ENCODE measurements around the gene CBX8.
"Not testable (repeated sequence)": the region's sequence is repeated elsewhere in the genome, so short reads cannot be mapped to it uniquely, and the experiment has no call there.

Gene CBX8

DNA sequence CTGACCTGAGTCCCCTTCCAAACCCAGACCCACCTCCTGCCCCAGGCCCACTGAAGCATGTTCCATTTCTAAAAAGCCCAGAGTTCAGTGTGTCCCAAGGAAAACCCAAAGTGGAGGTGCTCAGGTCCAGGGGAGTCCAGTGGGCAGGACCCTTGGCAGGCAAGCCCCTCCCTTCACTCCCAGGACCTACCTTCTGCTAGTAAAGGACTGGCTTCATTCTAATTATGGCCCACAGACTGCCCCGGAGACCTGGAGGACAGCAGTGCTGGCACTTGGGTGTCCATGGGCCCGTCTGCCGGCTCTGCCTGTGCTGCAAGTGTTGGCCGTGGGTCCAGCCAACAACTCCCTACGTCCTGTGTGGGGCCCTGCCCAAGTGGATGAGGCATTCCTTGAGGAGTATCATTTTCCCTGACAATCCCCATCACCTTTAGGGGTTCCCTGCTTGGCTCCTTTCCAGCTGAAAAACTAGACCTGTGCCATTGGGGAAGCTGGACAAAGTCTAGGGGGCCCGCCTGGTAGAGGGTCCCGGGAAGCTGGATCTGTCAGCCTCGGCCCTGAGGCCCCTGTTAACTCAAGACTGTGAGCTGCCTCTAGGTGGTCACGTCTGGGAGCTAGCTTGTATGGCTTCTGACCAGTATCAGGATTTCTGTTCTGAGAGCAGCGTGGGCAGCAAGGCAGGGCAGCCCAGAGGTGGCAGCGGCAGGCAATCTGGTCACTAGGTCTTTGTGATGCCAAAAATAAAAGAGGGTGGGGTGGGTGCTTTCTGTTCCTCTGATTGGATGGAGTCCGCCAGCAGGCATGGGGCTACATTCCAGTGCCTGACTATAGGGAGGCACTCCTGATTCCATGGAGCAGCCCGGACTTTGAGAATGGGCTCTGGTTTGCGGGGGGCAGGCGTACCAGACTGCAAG, 10.7 kb downstream of the CBX8 start:
- no peak overlapping the region for H3K4me3 ChIP-seq
- no peak overlapping the region for H3K27ac ChIP-seq

DNA sequence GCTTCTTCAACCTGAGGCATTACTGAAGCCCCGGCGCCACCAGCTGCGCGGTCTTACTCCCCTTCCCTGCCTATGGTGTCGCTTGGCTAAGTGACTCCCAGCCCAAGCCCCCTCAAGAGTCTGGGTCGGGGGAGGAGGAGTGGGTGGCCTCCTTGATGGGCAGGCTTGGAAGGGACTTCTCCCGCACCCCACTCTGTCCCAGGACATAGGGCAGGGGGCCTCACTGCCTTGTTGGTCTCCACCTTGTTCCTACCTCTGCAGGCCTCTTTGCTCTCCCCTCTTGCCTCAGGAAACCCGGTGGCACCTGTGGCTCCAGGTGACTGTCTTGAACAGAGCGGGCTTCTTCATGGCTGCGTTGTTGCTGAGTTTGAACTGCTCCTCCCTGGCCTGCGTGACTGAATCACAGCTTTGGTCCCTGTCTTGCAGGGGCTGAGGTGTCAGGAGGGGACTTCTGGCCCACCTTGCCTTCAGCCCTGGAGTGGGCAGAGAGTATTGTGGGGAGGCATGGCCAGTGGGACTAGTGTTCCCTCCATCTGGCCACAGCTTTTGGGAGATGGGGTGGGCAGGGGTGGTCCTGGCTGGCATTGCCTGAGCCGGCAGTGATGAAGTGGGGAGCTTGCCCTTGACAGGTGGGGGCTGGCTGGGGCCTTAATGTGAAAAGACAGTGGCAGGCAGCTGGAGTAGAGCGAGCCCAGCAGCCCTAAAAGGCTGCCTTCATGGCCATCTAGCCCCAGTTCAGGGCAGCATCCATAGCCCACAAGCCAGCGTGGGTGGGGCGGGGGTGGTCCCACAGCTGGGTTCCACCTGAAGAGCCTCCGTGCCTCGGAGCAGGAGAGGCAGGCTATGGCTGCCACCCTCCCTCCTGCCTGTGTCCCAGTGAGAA, 11.6 kb downstream of the CBX8 start:
- H3K27ac ChIP-seq, result no peak overlapping the region
- H3K4me3 ChIP-seq, result no peak overlapping the region

DNA sequence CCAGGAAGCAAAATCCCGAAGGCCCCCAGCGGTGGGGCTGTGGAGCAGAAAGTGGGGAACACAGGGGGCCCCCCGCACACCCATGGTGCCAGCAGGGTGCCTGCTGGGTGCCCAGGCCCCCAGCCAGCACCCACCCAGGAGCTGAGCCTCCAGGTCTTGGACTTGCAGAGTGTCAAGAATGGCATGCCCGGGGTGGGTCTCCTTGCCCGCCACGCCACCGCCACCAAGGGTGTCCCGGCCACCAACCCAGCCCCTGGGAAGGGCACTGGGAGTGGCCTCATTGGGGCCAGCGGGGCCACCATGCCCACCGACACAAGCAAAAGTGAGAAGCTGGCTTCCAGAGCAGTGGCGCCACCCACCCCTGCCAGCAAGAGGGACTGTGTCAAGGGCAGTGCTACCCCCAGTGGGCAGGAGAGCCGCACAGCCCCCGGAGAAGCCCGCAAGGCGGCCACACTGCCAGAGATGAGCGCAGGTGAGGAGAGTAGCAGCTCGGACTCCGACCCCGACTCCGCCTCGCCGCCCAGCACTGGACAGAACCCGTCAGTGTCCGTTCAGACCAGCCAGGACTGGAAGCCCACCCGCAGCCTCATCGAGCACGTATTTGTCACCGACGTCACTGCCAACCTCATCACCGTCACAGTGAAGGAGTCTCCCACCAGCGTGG, 12.4 kb downstream of the CBX8 start:
- Histone ChIP-seq H3K27ac (no peak overlapping the region), H3K4me3 (no peak overlapping the region)

DNA sequence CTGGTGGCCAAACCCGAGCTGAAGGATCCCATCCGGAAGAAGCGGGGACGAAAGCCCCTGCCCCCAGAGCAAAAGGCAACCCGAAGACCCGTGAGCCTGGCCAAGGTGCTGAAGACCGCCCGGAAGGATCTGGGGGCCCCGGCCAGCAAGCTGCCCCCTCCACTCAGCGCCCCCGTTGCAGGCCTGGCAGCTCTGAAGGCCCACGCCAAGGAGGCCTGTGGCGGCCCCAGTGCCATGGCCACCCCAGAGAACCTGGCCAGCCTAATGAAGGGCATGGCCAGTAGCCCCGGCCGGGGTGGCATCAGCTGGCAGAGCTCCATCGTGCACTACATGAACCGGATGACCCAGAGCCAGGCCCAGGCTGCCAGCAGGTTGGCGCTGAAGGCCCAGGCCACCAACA, 13.0 kb downstream of the CBX8 start:
- no peak overlapping the region for H3K27ac ChIP-seq
- H3K4me3 ChIP-seq, result no peak overlapping the region

DNA sequence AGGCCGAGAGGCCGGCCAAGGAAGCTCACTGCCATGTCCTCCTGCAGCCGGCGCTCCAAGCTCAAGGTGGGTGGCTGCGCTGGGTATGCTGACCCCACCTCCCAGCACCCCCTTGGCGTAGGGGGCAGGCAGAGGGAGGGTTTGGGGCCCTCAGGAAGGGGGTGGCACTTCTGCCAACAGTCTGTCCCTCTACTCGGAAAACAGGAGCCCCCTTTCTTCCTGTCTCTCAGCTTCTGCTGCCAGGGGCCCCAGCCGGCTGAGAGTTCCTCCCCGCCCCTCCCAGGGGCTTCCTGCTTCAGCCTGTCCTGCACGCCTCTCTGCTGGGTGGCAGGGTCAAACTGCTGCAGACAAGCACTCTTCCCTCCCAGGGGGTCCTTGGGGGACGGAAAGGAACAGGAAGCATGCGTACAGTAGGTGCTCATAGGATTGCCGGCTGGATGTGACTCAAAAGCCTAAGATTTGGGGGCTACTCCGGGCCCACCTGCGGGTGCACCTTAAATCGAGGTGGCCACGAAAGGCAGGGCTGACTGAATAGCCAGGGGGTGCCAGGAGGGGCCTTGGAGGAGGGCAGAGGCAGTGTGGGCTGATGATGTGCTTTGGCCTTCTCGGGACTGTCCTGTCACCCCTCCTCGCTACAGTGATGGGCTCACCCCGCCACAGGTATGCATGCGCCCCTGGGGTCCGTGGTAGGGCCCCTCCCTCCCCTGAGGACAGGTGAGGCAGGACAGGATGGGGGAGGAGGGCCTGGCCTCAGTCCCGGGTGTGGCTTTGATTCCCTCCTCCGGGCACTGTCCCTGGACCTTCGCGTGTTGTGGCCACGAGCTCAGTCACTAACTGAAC, 14.9 kb downstream of the CBX8 start:
- no peak overlapping the region for H3K27ac ChIP-seq
- no peak overlapping the region for H3K4me3 ChIP-seq

DNA sequence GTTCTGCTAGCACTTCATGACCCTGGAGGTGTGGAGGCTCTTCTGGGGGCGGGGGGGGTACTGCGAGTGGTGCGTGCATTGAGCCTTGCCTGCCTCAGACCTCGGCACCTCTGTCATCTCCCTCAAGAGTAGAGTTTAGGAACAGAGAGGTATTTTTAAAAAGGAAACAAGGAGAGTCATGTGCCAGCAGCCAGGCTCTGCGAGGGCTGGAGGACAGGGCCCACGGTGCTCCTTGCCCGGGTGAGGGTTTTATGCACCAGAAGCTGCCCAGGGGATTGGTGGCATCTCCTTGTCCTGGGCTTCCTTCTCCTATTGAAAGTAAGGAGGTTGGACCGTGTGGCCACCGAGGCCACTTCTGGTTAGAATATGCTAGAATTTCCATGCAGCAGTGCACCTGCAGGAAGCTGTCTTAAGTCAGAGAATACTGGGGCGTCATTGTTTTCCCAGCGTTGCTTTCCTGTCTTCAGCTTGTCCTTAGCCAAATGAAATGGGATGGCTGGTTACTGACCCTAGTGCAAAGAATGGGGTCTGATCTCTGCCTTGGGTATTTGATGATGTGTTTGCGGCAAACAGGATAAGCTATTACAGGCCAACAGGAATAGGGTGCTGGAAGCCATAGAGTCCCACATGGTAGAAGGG, 15.7 kb downstream of the CBX8 start:
- no peak overlapping the region for H3K27ac ChIP-seq
- H3K4me3 ChIP-seq, result no peak overlapping the region

DNA sequence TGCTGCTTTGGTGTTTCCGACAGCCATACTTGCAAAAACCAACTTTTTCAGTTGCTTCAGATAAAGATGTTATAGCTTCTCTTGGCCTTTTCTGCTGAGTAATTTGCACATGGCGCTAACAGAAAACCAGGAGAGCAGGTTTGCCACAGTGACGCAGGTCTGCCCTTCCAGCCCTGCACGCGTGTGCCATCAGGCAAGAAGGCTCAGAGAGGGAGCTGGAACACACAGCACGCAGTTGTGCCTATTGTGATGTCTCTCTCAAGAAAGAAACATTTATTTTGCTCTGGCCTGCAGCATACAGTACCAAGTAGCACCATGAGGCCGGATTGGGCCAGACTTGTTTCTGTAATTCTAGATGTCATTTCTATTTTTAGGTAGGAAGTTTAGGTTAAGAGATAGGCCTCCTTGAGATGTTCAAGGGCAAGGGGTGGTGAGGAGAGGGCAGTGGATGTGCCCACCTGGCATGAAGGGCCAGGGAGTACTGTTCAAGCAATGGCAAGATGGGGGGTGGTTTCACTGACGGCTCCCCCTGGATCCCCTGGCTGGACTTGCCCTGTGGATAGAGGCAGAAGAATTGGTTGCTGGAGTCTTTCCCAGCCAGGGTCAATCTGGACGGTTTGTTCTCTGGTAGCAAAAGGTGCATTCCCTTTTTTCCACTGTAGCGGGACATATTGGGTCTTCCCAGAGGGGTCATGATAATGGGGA, 17.1 kb downstream of the CBX8 start:
- H3K27ac ChIP-seq, result no peak overlapping the region
- no peak overlapping the region for H3K4me3 ChIP-seq

DNA sequence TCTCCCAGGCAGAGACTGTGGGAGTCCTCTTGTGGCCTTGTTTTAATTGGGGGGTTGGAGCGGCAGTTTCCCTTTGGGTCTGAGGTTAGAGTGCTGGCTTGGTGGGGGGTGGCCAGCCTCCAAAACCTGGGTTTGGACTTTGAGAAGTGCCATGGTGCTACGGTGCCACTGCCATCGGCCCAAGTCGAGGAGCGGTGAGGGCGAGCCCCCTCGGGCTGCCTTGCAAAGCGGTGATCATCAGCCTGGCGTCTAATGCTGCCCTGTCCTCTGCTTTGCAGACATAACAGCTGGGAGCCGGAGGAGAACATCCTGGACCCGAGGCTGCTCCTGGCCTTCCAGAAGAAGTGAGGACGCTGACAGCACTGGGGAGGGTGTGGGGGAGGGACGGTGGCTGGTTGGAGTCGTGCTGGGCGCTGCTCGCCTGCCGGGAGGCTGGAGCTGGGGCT, 17.8 kb downstream of the CBX8 start:
- peak overlapping the region in 4 of 21 experiments; percentile 4 to 64 (median 38) for H3K27ac ChIP-seq
- peak overlapping the region; percentile 60 to 83 (median 74) for H3K4me3 ChIP-seq

DNA sequence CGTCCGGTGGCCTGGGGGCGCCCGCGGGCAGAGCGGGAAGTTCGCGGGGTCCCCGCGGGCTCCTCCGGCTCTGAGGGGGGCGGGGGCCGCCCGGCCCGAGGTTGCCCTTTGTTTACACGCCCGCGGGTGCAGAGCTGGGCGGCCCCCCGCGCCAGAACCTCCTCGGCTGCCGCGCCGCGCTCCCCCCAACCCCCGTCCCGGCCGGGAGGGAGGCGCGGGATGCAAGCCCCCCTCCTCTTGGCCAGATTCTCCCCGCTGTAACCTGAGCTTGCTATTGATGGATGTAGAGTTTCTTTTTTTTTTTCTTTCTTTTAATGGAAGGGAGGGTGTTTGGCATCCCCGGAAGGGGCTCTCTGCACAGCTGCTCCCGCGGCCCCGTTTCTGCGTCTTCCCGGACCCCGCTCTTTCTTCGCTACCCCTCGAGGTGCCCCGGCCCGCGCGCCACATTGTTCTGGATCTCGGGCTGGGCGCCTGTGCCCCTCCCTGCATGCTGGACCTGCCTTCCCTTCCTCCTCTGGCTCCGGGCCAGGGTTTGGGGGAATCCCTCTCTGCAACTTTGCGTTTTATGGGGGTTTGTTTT, 18.3 kb downstream of the CBX8 start:
- Histone ChIP-seq H3K4me3 (peak overlapping the region; percentile 60 to 83 (median 74)), H3K27ac (peak overlapping the region in 11 of 21 experiments; percentile 4 to 71 (median 43))

DNA sequence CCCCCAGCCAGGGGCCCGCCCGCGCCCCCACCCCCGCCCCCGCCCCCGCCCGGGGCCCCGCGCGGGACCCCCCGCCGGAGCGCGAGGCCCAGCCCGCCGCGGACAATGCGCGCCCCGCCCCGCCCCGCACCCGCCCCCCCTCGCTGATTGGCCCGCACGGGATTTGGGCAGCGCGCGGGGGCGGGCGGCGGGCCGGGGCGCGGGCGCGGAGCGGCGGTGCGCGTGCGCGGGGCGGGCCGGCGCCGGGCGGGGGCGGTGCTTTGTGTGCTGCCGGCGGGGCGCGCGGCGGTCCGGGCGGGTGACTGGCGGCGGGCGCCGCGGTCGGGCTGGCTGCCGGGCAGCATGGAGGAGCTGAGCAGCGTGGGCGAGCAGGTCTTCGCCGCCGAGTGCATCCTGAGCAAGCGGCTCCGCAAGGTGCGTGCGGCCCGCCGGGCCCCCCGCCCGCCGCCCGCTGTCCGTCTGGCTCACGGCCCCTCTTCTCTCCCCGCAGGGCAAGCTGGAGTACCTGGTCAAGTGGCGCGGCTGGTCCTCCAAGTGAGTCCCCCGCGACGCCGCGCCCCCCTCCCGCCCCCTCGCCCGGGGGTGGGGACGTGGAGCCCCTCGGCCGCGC, 18.9 kb downstream of the CBX8 start, which contains the start of gene CBX2:
Gene CBX2, plus strand, starts transcription at position 255 of the 610 bp plus-strand sequence. Its CDS starts 88 bp downstream, at position 343.
- Histone ChIP-seq H3K4me3 (peak within 1 kb of the TSS; percentile 60 to 83 (median 74)), H3K27ac (peak within 1 kb of the TSS in 17 of 21 experiments; percentile 16 to 71 (median 52))

DNA sequence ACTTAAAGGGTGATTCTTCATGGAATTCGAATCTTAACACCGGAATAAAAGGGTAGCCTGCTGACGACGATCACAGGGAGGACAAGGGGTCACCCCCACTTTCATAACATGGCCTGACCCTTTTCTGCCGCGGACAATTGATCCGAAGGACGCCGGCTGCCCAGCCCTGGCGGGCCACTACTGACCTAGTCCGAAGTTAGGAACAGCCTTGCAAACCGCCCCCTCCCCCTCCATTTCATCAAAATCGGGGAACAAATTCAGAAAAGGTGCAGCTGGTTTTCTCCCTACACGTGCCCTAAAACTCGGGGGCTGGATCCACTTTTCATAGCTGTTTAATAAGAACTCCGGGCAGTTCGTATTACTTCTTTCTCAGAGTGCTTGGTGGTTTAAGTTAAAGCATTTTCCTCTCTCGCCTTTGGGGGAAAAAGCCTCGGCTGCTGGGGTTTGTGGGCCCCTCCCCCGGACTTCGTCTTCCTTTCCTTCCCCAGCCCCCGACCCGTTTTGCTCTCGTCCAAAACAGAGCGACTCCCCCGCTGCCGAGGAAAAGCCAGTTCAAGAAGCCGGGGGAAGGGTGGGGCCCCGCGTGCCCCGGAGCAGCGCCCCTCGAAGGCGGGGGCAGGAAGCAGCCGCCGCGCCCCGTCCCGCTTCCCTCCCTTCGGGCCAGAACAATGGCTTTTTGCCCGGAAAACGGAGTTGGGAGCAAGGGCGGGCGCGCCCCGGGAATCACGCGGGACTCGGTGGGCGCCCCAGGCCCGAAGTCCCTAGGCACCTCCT, 19.6 kb downstream of the CBX8 start:
- Histone ChIP-seq H3K27ac (peak overlapping the region in 14 of 21 experiments; percentile 30 to 71 (median 55)), H3K4me3 (peak overlapping the region; percentile 37 to 75 (median 45))

DNA sequence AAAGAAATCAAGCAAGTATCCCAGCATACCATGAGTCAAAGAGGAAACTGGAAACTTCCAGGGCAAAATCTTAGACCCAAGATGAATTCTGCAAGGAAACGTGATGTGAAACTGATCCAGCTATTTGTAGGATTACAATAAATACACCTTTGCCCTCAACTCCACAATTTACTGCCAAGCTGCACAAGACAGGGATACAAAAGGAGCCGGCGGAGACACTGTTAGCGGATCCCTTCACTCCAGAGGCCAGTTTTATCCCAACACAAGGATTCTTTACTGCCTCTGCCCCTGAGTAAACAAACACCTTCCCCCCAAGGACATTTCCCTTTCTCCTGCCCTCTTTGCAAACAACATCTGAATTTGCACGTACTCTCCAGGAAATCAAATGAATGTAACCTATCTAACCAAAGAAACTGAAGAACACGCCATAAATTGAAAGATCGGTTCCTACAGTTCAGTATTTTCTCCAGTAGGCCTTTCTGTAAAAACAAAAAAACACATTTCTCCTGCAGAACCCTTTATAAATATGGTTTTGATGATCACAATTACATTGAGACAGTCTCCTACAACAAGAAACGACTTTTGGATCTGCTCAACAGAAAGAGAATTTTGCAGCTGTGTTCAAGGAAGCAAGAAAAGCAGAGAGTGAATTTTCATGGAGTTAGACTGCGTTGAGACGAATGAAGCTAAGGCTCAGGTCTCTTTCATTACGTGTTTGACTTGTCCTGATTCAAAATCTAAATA, 20.3 kb downstream of the CBX8 start:
- Histone ChIP-seq H3K27ac (peak overlapping the region in 5 of 21 experiments; percentile 42 to 71 (median 58)), H3K4me3 (no peak overlapping the region)

DNA sequence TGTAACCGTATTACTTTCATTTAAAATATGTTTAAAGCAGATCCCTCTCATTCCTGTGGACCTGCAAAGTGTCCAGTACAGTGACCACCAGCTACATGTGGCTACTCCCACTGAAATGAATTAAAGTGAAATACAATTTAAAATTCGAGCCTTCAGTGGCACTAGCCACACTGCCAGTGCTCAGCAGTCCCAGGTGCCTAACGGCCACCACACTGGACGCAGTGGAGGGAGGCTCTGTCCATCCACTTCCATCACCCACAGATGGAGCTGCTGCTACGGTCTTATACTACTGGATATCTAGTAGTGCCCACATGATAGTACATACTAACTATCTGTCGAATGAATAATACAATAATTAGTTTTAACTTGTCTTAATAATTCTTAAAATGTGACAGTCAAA, 21.2 kb downstream of the CBX8 start:
- H3K4me3 ChIP-seq, result no peak overlapping the region
- no peak overlapping the region for H3K27ac ChIP-seq

DNA sequence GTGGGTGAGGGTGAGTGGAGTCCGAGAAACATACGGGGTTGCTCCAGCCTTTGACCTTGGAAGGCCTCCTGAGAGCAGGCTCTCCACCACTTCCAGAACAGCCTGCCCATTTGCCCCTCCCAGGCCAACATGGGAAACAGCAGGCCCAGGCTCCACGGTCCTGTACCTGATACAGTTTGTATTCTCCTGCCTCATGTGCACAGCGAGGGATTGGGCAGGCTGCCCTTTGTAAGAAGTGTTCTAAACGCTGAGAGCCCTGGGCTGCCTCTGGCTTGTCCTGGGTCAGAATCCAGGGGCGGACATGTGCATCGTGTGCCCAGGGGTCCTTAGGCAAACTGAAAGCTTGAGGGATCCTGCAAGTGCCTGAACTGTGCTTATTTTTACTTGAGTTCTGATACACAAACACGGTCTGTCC, 22.3 kb downstream of the CBX8 start:
- H3K4me3 ChIP-seq, result no peak overlapping the region
- no peak overlapping the region for H3K27ac ChIP-seq

DNA sequence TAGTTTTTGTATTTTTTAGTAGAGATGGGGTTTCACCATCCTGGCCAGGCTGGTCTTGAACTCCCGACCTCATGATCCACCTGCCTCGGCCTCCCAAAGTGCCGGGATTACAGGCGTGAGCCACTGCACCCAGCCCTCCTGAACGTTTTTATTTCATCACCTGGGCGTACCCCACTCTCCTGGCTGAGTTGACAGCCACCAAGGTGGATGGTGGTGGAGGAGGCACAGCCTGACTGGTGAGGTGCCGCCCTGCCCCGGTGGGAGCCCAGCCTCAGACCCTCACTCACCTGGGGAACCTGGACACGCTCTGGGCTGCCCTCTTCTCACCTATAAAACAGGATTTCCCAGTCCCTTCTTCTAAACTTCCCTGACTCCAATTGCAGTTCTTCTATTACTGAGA, 24.2 kb downstream of the CBX8 start:
- not testable (repeated sequence) for H3K27ac ChIP-seq, H3K4me3 ChIP-seq

DNA sequence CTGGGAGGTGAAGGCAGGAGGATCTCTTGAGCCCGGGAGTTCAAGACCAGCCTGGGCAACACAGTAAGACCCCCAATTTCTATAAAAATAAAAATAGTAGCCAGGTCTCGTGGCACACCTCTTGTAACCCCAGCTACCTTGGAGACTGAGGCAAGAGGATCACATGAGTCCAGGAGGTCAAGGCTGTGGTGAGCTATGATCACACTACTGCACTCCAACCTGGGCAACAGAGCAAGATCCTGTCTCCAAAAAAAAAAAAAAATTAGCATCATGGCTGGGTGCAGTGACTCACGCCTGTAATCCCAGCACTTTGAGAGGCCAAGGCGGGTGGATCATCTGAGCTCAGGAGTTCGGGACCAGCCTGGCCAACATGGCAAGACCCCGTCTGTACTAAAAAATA, 25.6 kb downstream of the CBX8 start:
- no peak overlapping the region for H3K27ac ChIP-seq
- no peak overlapping the region for H3K4me3 ChIP-seq
